NCI-H2196 (cell line): ENCODE data around the gene CD180.
"Not testable (repeated sequence)": the region's sequence is repeated elsewhere in the genome, so short reads cannot be mapped to it uniquely, and the experiment has no call there.

ENCODE experiments used
- DNase-seq: peaks from one replicate; lab custom pipeline; 2025; ENCODE audit not compliant: unreplicated experiment; lab: John Stamatoyannopoulos, UW

CD180 gene

DNA sequence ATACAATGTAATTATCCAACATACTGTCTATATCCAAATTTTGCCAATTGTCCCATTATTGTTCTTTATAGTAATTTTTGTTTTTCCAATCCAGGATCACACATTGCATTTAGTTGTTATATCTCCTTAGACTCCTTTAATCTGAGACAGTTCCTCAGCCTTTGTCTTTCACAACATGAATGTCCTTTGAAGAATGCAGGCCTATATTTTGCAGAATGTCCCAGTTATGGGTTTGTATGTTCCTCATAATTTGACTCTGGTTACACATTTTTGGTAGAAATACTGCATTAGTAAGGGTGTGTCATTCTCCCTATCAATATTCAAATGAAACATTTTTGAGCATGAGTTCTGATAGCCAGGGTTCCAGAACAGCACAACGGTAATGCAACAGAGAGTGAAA, 6.7 kb downstream of the CD180 start:
- DNase-seq: no peak

- DNase-seq: no peak
Observed at GRCh38 chr5:67189079-67189354, 7.6 kb downstream of the CD180 start.

DNA sequence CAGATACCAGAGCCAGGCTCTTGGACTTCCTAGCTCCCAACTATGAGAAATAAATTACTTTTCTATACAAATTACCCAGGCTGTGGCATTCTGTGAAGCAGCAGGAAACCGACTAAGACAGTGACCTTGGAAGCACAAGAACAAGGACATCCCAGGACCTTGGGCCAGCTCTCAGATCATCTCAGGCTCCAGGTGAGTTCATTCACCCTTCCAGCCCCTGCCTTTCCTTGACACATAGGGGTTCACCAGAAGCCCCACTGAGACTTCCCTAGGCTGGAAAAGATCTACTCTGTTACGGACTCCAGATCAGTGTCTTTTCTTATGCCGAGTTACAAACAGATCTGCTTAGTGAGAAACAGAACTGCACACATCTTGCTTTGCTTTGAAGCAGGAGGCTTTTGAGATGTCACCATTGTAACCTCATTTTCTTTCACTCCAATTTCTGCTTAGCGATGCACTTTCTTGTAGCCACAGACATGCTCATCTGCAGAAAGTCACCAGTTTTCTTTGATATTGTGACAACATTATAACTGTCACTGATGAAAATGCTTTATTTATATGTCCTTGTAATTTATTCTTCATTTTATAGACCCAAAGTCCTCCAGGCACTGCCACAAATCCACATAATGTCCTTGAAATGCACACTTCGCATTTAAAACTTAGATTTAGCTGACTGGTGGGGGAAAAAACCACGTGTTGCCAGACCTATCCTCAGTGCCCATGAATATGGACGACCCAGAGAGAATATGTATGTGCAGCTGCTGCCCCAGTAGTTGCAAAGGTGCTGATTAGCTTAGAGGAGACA, 8.1 kb downstream of the CD180 start:
- no peak for DNase-seq

DNA sequence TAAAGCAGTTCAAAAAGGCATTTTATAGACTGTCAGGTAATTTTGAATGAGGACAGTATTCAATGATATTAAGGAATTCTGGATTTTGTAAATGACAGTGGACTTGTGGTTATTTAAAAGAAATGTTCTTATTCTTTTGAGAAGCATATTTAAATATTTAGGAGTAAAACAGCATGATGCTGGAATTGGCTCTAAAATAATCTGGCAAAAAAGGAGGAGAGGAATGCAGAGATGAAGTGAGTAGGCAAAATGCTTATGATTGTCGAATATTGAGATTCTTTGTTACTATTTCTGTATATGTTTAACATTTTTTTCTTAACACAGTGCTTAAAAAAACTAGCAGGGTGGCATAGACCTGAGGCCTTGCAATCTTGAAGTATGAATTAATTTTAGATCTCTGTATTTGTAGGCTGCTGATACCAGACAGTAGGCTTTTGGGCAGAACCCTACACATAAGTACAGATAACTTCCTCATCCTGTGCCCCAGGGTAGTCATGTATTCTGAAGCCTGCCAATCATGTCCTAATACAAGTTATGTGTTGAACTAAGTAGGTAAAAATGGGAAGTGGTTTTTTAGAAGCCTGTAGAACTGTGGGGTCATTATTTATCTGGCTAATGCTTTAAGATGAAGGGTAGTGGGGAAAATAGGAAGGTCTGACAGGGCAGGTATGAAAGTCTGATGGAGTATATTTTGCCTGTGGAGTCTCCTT, 9.4 kb downstream of the CD180 start:
- no peak for DNase-seq

- DNase-seq: no peak
Observed at GRCh38 chr5:67183859-67184258, 12.7 kb downstream of the CD180 start.

DNA sequence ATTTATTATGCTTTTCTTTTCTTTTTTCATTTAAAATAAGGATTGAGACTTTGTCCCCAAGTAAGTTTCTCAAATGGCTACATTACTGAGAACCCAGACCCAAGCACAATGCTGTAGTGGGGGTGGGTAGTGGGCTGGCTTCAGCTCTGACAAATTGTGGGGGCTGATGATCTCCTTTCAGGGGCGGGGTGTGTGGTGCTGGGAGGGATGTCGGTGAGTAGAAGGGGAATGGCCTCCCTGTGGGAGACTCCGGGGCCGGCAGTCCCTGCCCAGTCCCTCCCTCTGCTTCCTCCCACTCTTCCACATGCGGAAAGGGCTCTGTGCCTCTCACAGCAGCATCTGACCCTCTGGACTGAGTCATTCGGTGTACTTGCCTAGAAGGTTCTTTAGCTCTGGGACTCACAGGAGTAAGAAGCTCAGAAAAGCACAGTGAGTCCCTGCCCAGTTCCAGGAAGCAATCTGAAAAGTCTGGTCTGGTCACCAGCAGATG, 14.3 kb downstream of the CD180 start:
- DNase-seq: no peak

GRCh38 chr5:67181648-67182221, 14.9 kb downstream of the CD180 start:
- DNase-seq: no peak

GRCh38 chr5:67179697-67180361, 16.8 kb downstream of the CD180 start:
- no peak for DNase-seq

DNA sequence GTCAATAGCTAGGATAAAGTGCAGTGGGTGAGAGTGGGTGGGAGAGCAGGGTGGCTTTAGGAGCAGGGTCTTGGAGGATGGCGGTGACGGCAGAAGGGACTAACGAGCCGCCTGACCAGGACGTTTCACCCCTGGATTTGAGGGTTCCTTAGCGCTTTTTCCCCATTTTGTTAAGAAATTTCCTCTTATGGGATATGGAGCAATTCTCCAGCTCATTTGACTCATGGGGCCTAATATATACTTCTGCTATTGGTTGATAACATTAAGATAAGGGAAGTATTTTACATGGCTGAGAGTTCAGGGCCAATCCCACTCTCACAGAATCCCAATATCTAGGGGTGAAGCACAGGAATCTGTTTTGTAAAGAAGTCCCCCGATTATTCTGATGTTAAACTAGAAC, 17.6 kb downstream of the CD180 start:
- DNase-seq: no peak

- no peak for DNase-seq
Observed at GRCh38 chr5:67178085-67178484, 18.5 kb downstream of the CD180 start.

- DNase-seq: no peak
Observed at GRCh38 chr5:67176936-67177335, 19.7 kb downstream of the CD180 start.

DNA sequence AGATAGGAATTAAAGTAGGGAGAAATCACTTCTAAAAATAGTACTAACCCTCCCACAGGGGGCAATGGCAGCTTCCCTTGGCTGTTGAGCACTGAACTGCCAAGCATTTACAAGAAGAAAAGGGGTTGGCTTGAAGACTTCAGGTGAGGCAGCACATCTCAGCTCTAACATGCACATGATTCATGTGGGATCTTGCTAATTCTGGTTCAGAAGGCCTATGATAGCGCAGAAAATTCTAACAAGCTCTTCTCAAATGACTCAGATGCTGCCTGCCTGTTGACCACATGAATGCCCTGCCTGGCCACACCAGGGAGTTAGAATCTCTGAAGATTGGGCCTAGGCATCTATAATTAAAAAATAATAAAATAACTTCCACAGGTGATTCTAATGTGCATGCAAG, 22.6 kb downstream of the CD180 start:
- DNase-seq: no peak

GRCh38 chr5:67173351-67173750, 23.2 kb downstream of the CD180 start:
- DNase-seq: not testable (repeated sequence)

DNA sequence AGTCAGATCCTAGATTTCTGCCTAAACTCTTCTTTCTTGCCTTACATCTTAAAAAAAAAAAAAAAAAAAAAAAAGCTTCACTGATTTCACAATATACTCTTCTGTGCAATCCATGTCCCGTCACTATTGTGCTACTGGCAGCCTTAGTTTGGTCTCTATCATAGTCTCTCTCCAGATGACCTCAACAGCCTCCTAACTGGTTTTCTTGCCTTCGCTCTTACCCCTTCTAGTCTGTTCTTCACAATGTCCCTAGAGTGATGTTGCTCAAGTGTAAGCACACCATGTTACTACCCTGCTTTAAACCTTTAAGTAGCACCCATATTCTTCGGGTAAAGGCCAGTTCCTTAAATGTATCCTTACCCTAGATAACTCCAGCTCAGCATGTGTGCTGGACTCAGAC, 25.8 kb downstream of the CD180 start:
- no peak for DNase-seq

GRCh38 chr5:67168069-67168468, 28.5 kb downstream of the CD180 start:
- DNase-seq: no peak

DNA sequence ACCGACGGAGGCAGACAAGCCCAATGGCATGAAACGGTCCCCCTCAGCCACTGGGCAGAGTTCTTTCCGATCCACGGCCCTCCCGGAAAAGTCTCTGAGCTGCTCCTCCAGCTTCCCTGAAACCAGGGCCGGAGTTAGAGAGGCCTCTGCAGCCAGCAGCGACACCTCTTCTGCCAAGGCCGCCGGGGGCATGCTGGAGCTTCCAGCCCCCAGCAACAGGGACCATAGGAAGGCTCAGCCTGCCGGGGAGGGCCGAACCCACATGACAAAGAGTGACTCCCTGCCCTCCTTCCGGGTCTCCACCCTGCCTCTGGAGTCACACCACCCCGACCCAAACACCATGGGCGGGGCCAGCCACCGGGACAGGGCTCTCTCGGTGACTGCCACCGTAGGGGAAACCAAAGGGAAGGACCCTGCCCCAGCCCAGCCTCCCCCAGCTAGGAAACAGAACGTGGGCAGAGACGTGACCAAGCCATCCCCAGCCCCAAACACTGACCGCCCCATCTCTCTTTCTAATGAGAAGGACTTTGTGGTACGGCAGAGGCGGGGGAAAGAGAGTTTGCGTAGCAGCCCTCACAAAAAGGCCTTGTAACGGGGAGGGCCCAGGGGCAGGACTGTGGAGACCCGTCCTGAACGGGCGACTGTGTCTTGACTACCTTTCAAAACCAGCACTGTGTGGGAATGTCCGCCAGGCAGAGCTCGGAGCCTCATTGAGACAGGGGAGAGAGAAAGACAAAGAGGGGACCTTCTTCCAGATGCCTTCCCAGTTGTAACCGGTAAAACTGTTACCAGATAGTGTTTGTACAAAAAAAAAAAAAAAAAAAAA, 29.9 kb downstream of the CD180 start:
- DNase-seq: no peak

DNA sequence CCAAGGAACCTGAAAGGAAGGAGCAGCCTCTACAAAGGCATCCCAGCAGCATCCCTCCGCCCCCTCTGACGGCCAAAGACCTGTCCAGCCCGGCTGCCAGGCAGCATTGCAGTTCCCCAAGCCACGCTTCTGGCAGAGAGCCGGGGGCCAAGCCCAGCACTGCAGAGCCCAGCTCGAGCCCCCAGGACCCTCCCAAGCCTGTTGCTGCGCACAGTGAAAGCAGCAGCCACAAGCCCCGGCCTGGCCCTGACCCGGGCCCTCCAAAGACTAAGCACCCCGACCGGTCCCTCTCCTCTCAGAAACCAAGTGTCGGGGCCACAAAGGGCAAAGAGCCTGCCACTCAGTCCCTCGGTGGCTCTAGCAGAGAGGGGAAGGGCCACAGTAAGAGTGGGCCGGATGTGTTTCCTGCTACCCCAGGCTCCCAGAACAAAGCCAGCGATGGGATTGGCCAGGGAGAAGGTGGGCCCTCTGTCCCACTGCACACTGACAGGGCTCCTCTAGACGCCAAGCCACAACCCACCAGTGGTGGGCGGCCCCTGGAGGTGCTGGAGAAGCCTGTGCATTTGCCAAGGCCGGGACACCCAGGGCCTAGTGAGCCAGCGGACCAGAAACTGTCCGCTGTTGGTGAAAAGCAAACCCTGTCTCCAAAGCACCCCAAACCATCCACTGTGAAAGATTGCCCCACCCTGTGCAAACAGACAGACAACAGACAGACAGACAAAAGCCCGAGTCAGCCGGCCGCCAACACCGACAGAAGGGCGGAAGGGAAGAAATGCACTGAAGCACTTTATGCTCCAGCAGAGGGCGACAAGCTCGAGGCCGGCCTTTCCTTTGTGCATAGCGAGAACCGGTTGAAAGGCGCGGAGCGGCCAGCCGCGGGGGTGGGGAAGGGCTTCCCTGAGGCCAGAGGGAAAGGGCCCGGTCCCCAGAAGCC, 30.8 kb downstream of the CD180 start:
- no peak for DNase-seq

DNA sequence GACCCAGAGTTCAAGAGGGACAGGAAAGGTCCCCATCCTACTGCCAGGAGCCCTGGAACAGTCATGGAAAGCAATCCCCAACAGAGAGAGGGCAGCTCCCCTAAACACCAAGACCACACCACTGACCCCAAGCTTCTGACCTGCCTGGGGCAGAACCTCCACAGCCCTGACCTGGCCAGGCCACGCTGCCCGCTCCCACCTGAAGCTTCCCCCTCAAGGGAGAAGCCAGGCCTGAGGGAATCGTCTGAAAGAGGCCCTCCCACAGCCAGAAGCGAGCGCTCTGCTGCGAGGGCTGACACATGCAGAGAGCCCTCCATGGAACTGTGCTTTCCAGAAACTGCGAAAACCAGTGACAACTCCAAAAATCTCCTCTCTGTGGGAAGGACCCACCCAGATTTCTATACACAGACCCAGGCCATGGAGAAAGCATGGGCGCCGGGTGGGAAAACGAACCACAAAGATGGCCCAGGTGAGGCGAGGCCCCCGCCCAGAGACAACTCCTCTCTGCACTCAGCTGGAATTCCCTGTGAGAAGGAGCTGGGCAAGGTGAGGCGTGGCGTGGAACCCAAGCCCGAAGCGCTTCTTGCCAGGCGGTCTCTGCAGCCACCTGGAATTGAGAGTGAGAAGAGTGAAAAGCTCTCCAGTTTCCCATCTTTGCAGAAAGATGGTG, 31.6 kb downstream of the CD180 start:
- no peak for DNase-seq

DNA sequence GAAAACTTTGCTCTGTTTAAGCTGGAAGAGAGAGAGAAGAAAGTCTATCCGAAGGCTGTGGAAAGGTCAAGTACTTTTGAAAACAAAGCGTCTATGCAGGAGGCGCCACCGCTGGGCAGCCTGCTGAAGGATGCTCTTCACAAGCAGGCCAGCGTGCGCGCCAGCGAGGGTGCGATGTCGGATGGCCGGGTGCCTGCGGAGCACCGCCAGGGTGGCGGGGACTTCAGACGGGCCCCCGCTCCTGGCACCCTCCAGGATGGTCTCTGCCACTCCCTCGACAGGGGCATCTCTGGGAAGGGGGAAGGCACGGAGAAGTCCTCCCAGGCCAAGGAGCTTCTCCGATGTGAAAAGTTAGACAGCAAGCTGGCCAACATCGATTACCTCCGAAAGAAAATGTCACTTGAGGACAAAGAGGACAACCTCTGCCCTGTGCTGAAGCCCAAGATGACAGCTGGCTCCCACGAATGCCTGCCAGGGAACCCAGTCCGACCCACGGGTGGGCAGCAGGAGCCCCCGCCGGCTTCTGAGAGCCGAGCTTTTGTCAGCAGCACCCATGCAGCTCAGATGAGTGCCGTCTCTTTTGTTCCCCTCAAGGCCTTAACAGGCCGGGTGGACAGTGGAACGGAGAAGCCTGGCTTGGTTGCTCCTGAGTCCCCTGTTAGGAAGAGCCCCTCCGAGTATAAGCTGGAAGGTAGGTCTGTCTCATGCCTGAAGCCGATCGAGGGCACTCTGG, 32.6 kb downstream of the CD180 start:
- no peak for DNase-seq
